Testis (tissue), 2 donors: ENCODE results near the gene SMC1B.

Experiments
- POLR2A ChIP-seq: fragments of 450-650 bp; IDR thresholded peaks from one replicate; pipeline ENCODE4 v1.6.1; 2017; ENCODE audit warnings: antibody characterized with exemption, mild to moderate bottlenecking, moderate library complexity
- TF ChIP-seq, protein P1 (sequence below), 3 experiments: fragments of 450-650 bp in 2 of 3; fragments of 200-600 bp in 1 of 3; sonication (generic) in 1 of 3; IDR thresholded peaks; one replicate each; pipeline ENCODE4 v1.5.1; 2016 to 2019; ENCODE audit warnings: antibody characterized with exemption in 3 of 3, mild to moderate bottlenecking in 2 of 3, moderate library complexity in 1 of 3

DNA sequence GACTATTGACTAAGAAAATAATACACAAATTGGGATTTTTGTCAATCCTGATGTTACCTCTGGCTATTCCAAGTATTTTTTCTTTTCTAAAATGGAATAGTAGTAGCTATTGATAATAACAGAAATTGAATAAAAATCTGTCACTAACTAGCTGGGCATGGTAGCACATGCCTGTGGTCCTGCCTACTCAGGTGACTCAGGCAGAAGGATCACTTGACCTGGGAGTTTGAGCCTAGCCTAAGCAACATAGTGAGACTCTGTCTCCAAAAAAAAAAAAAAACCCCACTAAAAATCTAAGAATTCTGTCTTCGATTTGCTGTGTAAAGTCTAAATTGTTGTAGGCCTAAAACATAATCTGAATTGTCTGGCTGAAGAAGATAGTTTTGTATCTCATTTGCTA lies 61.4 kb downstream of the SMC1B start:
- TF ChIP-seq, protein P1, sequence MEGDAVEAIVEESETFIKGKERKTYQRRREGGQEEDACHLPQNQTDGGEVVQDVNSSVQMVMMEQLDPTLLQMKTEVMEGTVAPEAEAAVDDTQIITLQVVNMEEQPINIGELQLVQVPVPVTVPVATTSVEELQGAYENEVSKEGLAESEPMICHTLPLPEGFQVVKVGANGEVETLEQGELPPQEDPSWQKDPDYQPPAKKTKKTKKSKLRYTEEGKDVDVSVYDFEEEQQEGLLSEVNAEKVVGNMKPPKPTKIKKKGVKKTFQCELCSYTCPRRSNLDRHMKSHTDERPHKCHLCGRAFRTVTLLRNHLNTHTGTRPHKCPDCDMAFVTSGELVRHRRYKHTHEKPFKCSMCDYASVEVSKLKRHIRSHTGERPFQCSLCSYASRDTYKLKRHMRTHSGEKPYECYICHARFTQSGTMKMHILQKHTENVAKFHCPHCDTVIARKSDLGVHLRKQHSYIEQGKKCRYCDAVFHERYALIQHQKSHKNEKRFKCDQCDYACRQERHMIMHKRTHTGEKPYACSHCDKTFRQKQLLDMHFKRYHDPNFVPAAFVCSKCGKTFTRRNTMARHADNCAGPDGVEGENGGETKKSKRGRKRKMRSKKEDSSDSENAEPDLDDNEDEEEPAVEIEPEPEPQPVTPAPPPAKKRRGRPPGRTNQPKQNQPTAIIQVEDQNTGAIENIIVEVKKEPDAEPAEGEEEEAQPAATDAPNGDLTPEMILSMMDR (IDR thresholded peaks at IDR 0.05), result no peak
- TF ChIP-seq POLR2A, result no peak
